ENCODE results near the gene PSMC1.

PSMC1 gene

DNA sequence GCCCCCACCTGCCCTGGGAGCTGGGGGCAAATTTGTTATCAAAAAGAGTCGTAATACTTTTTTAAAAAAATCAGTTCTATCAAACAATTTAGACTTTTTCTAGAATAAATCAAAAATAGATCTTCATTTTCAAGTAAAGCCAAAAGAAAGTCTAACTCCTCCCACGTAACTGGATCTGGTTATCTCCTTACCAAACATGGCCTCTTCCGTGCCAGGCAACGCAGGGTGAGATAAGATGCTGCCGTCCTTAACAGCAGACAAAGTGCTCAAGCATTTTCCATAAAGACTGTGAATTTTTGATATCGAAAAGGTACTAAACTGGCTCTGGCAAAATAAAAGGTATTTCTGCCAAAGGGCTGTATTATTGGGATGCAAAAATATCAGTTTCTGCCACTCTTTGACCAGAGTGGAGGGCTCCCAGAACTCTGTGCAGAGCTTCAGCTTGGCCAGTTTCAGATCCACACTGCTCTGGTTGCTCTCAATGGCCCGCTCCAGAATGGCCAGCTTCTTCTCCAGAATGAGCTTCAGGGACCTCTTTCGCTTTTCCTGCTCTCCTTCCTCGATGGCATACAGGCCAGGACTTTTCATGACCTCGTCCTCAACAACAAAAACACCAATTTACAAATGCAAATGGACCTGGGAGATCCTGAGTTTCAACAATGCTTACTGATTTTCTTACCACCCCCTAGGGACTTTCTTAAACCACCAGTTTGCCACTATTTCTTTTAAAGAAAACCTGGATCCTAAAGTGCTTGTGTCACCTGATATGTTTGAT is 46.4 kb downstream of the PSMC1 start:
- no peak for DNase-seq

DNA sequence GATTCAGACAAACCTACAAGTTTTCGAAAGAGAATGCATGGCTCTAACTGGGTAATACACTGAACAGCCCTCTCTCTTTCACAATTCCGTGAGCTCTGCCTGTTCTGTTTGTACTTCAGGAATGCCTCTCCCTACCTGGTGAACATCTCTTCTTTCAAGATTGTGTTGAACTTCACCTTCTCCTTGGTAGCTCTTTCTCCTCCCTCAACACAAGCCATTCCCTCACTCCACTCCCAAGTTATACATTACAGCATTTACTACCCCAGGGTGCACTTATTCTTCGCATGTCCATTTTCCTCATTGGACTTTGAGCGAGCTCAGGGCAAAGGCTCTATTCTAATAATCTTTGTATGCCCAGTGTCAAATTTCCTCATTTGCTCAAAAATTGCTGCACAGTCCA is 47.1 kb downstream of the PSMC1 start:
- DNase-seq = no peak

DNA sequence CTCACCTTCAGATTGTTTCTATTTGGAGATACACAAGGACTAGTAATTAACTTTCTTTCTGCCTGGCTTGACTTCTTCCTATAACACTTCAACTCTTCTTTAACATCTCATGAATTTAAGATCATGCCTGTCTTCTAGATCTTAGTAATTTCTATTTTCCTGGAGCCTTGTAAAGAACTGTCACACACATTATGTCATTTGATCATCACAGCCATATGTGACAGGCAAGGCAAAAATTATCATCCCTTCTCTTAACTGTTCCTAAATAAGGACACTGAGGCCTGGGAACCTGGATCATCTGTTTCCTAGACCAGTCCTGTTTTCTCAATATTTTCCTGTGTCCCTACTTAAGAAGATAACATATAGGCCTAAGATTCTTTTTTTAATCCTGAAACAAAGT is 48.1 kb downstream of the PSMC1 start:
- DNase-seq = no peak

DNA sequence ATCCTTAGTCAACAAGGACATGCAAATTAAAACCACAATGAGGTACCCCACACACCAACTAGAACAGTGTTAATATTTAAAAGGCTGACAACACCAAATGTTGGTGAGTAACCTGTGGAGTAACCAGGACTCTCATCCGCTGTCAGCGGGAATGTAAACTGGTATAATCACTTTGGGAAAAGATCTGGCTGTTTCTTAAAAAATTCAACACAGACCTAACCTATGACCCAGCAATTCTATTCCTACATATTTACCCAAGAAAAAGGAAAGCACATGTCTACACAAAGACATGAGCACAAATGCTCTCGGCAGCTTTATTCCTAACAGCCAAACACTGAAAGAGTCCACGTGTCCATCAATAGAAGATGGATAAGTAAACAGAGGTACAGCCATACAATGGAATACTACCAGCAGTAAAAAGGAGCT is 48.8 kb downstream of the PSMC1 start:
- DNase-seq = no peak

DNA sequence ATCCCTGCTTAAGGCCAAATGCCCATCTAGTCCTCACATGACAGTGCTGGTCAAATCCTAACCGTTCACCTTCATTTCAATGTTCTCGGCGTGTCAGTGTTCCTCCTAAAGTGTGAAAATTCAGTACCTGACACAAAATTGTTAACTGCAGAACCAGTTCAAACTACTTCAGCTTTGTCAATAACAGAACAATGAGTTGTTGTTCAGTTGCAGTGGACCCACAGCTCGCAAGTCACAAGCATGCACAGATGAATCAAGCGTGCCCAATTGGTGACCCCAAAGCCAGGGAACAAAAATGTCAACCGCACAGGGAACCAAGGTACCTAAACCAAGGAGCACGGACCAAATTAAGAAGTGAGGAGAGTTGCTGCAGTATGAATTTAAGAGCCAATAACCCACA is 52.2 kb downstream of the PSMC1 start:
- no peak for DNase-seq

DNA sequence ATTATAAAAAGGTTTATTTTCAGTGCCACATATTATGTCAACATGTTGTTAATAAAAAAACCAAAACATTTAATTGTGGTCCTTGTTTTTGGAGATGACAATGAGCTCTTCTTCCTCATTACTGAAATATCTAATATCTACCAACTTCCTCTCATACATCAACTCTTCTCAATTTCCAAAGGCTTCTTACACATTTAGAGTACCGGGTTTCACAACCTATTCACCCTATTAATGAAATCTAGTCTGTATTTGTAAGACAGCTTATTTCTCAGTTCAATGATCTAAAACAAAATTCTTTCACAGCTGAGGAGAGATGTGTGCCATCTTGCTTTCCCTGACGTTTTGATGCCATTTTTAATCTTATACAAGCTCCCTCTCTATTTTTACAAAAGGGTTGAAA is 60.9 kb downstream of the PSMC1 start:
- no peak for DNase-seq

DNA sequence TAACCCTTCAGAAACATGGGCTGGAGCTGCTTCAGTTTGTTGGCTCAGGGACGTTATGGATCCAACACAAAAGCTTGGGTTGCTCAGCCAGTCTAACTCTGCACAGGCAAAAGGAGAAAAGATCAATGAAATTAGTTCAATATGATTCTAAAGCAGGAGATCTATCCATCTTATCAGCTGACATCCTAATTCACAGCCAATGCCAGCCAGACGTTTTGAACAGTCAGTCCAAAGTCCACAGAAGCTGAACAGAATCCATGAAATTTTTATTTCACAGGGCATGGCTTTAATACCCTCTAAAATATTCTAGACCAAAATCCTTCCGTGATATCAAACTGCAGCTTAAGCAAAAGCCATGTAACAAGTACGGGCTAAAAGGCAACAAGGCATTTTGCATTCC is 61.7 kb downstream of the PSMC1 start:
- DNase-seq = no peak

DNA sequence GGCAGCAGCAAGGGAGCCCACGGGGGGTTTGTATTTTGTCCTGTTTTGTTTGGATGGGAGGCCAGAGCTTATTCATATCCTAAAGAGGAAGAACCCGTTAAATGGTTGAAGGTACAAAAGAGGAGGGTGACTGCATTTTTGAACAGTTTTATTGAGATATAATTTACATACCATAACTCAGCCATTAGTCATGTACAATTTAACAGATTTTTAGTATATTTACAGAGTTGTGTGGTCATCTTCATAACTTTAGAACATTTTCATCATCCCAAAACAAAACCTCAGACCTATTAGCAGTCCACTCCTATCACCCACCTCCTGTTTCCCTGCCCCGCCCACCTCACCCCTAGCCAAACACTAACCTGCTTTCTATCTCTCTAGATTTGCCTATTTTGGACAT is 62.8 kb downstream of the PSMC1 start:
- DNase-seq = no peak

DNA sequence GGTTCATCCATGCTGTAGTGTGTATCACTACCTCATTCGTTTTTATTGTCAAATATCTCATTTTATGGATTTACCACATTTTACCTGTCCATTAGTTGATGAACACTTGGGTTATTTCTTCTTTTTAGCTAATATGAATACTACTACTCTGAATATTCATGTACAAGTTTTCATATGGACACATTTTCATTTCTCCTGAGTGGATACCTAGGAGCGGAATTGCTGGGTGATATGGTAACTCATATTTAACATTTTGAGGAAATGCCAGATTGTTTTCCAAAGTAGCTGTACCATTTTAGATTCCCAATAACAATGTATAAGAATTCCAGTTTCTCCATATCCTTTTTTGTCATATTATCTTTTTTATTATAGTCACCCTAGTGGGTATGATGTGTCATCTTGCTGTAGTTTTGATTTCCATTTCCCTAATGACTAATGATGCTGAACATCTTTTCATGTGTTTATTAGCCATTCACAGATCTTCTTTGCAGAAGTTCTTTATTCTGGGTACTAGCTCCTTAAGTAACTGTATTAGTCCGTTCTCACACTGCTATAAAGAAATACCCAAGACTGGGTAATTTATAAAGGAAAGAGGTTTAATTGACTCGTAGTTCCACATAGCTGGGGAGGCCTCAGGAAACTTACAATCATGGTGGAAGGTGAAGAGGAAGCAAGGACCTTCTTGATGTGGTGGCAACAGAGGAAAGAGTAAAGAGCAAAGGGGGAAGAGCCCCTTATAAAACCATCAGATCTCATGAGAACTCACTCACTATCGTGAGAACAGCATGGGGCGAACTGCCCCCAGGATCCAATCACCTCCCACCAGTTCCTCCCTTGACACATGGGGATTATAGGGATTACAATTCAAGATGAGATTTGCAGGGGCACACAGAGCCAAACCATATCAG is 63.5 kb downstream of the PSMC1 start:
- no peak for DNase-seq

DNA sequence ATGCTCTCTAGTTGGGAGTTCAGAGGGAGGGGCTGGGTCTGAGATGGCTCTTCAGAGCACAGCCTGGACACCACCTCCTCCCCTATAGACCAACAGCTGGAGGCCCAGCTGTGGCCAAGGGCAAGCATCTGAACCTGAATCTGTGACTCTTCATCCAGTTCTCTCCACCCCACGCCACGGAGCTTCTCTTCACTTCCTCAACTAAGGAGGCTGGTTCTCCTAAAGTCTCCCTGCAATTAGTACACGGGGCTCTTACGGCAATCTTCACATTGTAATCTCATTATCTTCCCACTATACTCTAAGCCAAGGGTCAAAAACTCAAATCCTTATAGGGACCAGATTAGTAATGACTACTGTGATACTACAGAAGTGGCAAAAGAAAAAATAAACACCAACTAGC is 65.5 kb downstream of the PSMC1 start:
- DNase-seq = no peak

Data from NCI-H446 treated with DMSO at 0.1 percent for 48 hours (cell line).